ENCODE results near the gene ARMC8. TPM values are rescaled to one million over a fixed set of nuclear protein-coding genes. Genes with fewer than 3 reads are reported as not detected.

Gene ARMC8
- total and polyA plus RNA-seq, 4 donors = 8.4 to 53.6 (median 22.8) TPM

- DNase-seq (ENCODE audit: low spot score) = no peak
- Histone ChIP-seq H3K27me3 (ENCODE audit: control insufficient read depth in 4 of 4, insufficient read depth in 4 of 4, low read length in 3 of 4) (no peaks in the 10 kb centered on the region), H3K36me3 (ENCODE audit: control insufficient read depth in 4 of 4, insufficient read depth in 3 of 4, low read depth in 1 of 4, low read length in 3 of 4) (no peaks in the 10 kb centered on the region), H3K4me1 (ENCODE audit: control insufficient read depth in 4 of 4, insufficient read depth in 4 of 4, low read length in 3 of 4) (peaks cover 0 to 3% (median 0%) of the 10 kb centered on the region in 4 donors), H3K4me3 (ENCODE audit: low read depth in 1 of 3, low read length in 3 of 3) (no peak overlapping the region), H3K27ac (ENCODE audit: low read depth in 1 of 2, low read length in 2 of 2) (no peak overlapping the region), H3K9me3 (ENCODE audit: control insufficient read depth in 4 of 4, low read length in 3 of 4) (no peaks in the 10 kb centered on the region), H3K9ac (ENCODE audit: low read depth in 1 of 2, low read length in 2 of 2) (no peak overlapping the region)
- 93% methylated on average over 3 of the region's 3 CpGs for WGBS
- TF ChIP-seq SP1 (IDR thresholded peaks at IDR 0.05) (no peak), REST (IDR thresholded peaks at IDR 0.05) (no peak), TAF1 (conservative IDR thresholded peaks at IDR 0.05) (no peak), HNF4A (conservative IDR thresholded peaks at IDR 0.05) (no peak), MAX (IDR thresholded peaks at IDR 0.05) (no peak)
- TF ChIP-seq, protein P1, sequence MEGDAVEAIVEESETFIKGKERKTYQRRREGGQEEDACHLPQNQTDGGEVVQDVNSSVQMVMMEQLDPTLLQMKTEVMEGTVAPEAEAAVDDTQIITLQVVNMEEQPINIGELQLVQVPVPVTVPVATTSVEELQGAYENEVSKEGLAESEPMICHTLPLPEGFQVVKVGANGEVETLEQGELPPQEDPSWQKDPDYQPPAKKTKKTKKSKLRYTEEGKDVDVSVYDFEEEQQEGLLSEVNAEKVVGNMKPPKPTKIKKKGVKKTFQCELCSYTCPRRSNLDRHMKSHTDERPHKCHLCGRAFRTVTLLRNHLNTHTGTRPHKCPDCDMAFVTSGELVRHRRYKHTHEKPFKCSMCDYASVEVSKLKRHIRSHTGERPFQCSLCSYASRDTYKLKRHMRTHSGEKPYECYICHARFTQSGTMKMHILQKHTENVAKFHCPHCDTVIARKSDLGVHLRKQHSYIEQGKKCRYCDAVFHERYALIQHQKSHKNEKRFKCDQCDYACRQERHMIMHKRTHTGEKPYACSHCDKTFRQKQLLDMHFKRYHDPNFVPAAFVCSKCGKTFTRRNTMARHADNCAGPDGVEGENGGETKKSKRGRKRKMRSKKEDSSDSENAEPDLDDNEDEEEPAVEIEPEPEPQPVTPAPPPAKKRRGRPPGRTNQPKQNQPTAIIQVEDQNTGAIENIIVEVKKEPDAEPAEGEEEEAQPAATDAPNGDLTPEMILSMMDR (IDR thresholded peaks at IDR 0.05; ENCODE audit: low read depth, low read length, missing input control) = no peak
These were observed 16.0 kb downstream of the ARMC8 start for GRCh38 chr3:138202945-138203701.

DNA sequence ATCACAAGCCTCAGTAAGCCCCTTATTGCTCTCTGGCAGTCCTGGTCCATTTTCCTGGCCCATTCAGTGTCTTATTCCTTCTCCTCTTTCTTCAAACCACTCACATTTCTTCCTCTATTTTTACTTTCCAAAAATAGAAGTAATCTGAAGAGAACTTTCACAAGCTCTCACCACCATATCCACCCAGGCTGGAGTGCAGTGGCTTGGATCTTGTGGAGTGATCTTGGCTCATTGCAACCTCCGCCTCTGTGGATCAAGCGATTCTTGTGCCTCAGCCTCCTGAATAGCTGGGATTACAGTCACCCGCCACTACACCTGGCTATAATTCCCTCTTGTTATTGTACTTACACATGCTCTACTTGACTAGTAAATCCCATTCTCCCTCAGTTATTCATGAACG lies 16.8 kb downstream of the ARMC8 start:
- Histone ChIP-seq H3K9me3 (ENCODE audit: control insufficient read depth in 4 of 4, low read length in 3 of 4) (no peaks in the 10 kb centered on the region), H3K4me3 (ENCODE audit: low read depth in 1 of 3, low read length in 3 of 3) (no peak overlapping the region), H3K27ac (ENCODE audit: low read depth in 1 of 2, low read length in 2 of 2) (no peak overlapping the region), H3K9ac (ENCODE audit: low read depth in 1 of 2, low read length in 2 of 2) (no peak overlapping the region), H3K36me3 (ENCODE audit: control insufficient read depth in 4 of 4, insufficient read depth in 3 of 4, low read depth in 1 of 4, low read length in 3 of 4) (no peaks in the 10 kb centered on the region), H3K4me1 (ENCODE audit: control insufficient read depth in 4 of 4, insufficient read depth in 4 of 4, low read length in 3 of 4) (peaks cover 0 to 3% (median 0%) of the 10 kb centered on the region in 4 donors), H3K27me3 (ENCODE audit: control insufficient read depth in 4 of 4, insufficient read depth in 4 of 4, low read length in 3 of 4) (no peaks in the 10 kb centered on the region)
- no peak for DNase-seq (ENCODE audit: low spot score)
- 96% methylated on average over 4 of the region's 4 CpGs for WGBS
- TF ChIP-seq, protein P2, sequence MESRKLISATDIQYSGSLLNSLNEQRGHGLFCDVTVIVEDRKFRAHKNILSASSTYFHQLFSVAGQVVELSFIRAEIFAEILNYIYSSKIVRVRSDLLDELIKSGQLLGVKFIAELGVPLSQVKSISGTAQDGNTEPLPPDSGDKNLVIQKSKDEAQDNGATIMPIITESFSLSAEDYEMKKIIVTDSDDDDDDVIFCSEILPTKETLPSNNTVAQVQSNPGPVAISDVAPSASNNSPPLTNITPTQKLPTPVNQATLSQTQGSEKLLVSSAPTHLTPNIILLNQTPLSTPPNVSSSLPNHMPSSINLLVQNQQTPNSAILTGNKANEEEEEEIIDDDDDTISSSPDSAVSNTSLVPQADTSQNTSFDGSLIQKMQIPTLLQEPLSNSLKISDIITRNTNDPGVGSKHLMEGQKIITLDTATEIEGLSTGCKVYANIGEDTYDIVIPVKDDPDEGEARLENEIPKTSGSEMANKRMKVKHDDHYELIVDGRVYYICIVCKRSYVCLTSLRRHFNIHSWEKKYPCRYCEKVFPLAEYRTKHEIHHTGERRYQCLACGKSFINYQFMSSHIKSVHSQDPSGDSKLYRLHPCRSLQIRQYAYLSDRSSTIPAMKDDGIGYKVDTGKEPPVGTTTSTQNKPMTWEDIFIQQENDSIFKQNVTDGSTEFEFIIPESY (IDR thresholded peaks at IDR 0.05) = no peak
- TF ChIP-seq RAD21 (IDR thresholded peaks at IDR 0.05) (no peak), REST (IDR thresholded peaks at IDR 0.05) (no peak), HNF4A (conservative IDR thresholded peaks at IDR 0.05) (no peak), MAX (IDR thresholded peaks at IDR 0.05) (no peak), GABPA (IDR thresholded peaks at IDR 0.05 in 1 of 2, conservative IDR thresholded peaks at IDR 0.05 in 1 of 2) (no peak), JUND (IDR thresholded peaks at IDR 0.05) (no peak), RXRA (IDR thresholded peaks at IDR 0.05) (no peak), HNF4G (IDR thresholded peaks at IDR 0.05) (no peak), FOXA2 (IDR thresholded peaks at IDR 0.05) (no peak), SP1 (IDR thresholded peaks at IDR 0.05) (no peak), FOXA1 (IDR thresholded peaks at IDR 0.05) (no peak), NR2F2 (IDR thresholded peaks at IDR 0.05) (no peak)
- TF ChIP-seq, protein P1 (IDR thresholded peaks at IDR 0.05; ENCODE audit: low read depth, low read length, missing input control) = no peak
- TF ChIP-seq, protein P3, sequence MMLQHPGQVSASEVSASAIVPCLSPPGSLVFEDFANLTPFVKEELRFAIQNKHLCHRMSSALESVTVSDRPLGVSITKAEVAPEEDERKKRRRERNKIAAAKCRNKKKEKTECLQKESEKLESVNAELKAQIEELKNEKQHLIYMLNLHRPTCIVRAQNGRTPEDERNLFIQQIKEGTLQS (IDR thresholded peaks at IDR 0.05) = no peak

Data from liver (tissue), 9 donors.